Measurements from ENCODE around the gene PEX3. TPM values are rescaled to one million over a fixed set of nuclear protein-coding genes. Genes with fewer than 3 reads are reported as not detected.

Gene PEX3
- total RNA-seq, 1 donor = 19.2 TPM

GRCh38 chr6:143408787-143409162 is 41.8 kb upstream of the PEX3 start:
- peaks cover 44% of the 10 kb centered on the region for H3K4me1 ChIP-seq (ENCODE audit: insufficient read depth, low read length)
- DNase-seq (ENCODE audit: insufficient read length, low spot score, missing footprints) = no peak
- H3K79me2 ChIP-seq (ENCODE audit: insufficient read depth, low read length) = no peaks in the 10 kb centered on the region
- H3K9me3 ChIP-seq (ENCODE audit: low read depth, low read length) = no peaks in the 10 kb centered on the region
- H3K36me3 ChIP-seq (ENCODE audit: insufficient read depth, low read length) = no peaks in the 10 kb centered on the region
- H4K20me1 ChIP-seq (ENCODE audit: insufficient read depth, low read length) = no peaks in the 10 kb centered on the region
- TF ChIP-seq CTCF (IDR thresholded peaks at IDR 0.05; ENCODE audit: extremely low read depth, low read depth, low read length) = no peak
- H3K4me2 ChIP-seq (ENCODE audit: insufficient read depth, low read length) = no peak overlapping the region
- peaks cover 2% of the 10 kb centered on the region for H3K27me3 ChIP-seq (ENCODE audit: insufficient read depth, low read length)
- H2AFZ ChIP-seq (ENCODE audit: low read length) = no peak overlapping the region
- H3K27ac ChIP-seq (ENCODE audit: low read depth, low read length) = peak overlapping the region; percentile 24
- H3K4me3 ChIP-seq (ENCODE audit: insufficient read depth, low read length) = no peak overlapping the region

GRCh38 chr6:143410859-143411270 is 39.7 kb upstream of the PEX3 start:
- Histone ChIP-seq H3K27ac (ENCODE audit: low read depth, low read length) (peak overlapping the region; percentile 52), H3K9me3 (ENCODE audit: low read depth, low read length) (no peaks in the 10 kb centered on the region), H3K79me2 (ENCODE audit: insufficient read depth, low read length) (no peaks in the 10 kb centered on the region), H3K4me1 (ENCODE audit: insufficient read depth, low read length) (peaks cover 30% of the 10 kb centered on the region), H3K4me3 (ENCODE audit: insufficient read depth, low read length) (no peak overlapping the region), H4K20me1 (ENCODE audit: insufficient read depth, low read length) (no peaks in the 10 kb centered on the region), H3K27me3 (ENCODE audit: insufficient read depth, low read length) (peaks cover 2% of the 10 kb centered on the region), H3K4me2 (ENCODE audit: insufficient read depth, low read length) (no peak overlapping the region), H2AFZ (ENCODE audit: low read length) (no peak overlapping the region), H3K36me3 (ENCODE audit: insufficient read depth, low read length) (no peaks in the 10 kb centered on the region)
- peak; percentile 88 for DNase-seq (ENCODE audit: insufficient read length, low spot score, missing footprints)
- no peak for TF ChIP-seq CTCF (IDR thresholded peaks at IDR 0.05; ENCODE audit: extremely low read depth, low read depth, low read length)

- H2AFZ ChIP-seq (ENCODE audit: low read length) = no peak overlapping the region
These were observed 35.8 kb upstream of the PEX3 start for GRCh38 chr6:143414769-143415168.

GRCh38 chr6:143419526-143419925 is 31.1 kb upstream of the PEX3 start:
- H3K4me3 ChIP-seq (ENCODE audit: insufficient read depth, low read length) = no peak overlapping the region
- no peak overlapping the region for H3K4me2 ChIP-seq (ENCODE audit: insufficient read depth, low read length)
- H3K4me1 ChIP-seq (ENCODE audit: insufficient read depth, low read length) = no peaks in the 10 kb centered on the region
- no peak overlapping the region for H2AFZ ChIP-seq (ENCODE audit: low read length)
- no peak for TF ChIP-seq CTCF (IDR thresholded peaks at IDR 0.05; ENCODE audit: extremely low read depth, low read depth, low read length)
- no peaks in the 10 kb centered on the region for H3K27me3 ChIP-seq (ENCODE audit: insufficient read depth, low read length)
- no peak for DNase-seq (ENCODE audit: insufficient read length, low spot score, missing footprints)
- no peak overlapping the region for H3K27ac ChIP-seq (ENCODE audit: low read depth, low read length)
- no peaks in the 10 kb centered on the region for H3K9me3 ChIP-seq (ENCODE audit: low read depth, low read length)
- H3K79me2 ChIP-seq (ENCODE audit: insufficient read depth, low read length) = no peaks in the 10 kb centered on the region
- no peaks in the 10 kb centered on the region for H3K36me3 ChIP-seq (ENCODE audit: insufficient read depth, low read length)
- H4K20me1 ChIP-seq (ENCODE audit: insufficient read depth, low read length) = no peaks in the 10 kb centered on the region

More at GRCh38 chr6:143414769-143415168, 35.8 kb upstream of the PEX3 start:
- DNase-seq (ENCODE audit: insufficient read length, low spot score, missing footprints) = no peak
- H3K79me2 ChIP-seq (ENCODE audit: insufficient read depth, low read length) = no peaks in the 10 kb centered on the region
- peaks cover 16% of the 10 kb centered on the region for H3K4me1 ChIP-seq (ENCODE audit: insufficient read depth, low read length)
- no peaks in the 10 kb centered on the region for H4K20me1 ChIP-seq (ENCODE audit: insufficient read depth, low read length)
- no peaks in the 10 kb centered on the region for H3K36me3 ChIP-seq (ENCODE audit: insufficient read depth, low read length)
- H3K4me3 ChIP-seq (ENCODE audit: insufficient read depth, low read length) = no peak overlapping the region
- no peak for TF ChIP-seq CTCF (IDR thresholded peaks at IDR 0.05; ENCODE audit: extremely low read depth, low read depth, low read length)
- H3K9me3 ChIP-seq (ENCODE audit: low read depth, low read length) = no peaks in the 10 kb centered on the region
- H3K27ac ChIP-seq (ENCODE audit: low read depth, low read length) = no peak overlapping the region
- H3K27me3 ChIP-seq (ENCODE audit: insufficient read depth, low read length) = peaks cover 2% of the 10 kb centered on the region
- no peak overlapping the region for H3K4me2 ChIP-seq (ENCODE audit: insufficient read depth, low read length)

All from osteoblast (primary cell).